ENCODE data around the gene GAP43.

Gene GAP43, protein sequence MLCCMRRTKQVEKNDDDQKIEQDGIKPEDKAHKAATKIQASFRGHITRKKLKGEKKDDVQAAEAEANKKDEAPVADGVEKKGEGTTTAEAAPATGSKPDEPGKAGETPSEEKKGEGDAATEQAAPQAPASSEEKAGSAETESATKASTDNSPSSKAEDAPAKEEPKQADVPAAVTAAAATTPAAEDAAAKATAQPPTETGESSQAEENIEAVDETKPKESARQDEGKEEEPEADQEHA

DNA sequence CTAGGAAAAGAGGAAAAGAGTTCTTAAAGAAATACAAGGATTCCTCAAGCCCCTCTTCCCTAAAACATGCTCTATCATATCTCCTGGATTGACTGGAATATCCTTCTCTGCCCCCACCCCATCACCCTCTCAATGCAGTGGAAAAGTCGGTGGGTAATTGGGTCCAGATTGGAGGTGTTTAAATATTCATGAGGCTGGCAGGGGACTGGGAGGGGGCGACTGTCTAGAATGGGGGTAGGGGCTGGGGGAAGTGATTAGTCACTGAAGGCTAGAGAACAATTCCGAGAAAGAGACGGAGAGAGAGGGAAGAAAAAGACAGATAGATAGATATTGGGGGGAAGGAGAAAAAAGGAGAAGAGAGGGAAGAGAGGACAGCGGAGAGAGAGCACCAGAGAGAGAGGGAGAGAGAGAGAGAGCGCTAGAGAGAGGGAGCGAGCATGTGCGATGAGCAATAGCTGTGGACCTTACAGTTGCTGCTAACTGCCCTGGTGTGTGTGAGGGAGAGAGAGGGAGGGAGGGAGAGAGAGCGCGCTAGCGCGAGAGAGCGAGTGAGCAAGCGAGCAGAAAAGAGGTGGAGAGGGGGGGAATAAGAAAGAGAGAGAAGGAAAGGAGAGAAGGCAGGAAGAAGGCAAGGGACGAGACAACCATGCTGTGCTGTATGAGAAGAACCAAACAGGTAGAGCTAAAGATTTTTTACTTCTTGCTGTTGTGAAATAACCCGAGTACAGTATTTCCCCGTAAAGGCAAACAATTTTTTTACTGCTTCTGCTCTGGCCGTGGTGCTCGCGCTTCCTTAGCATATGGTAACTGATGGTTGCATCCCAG lies at the start of gene GAP43:
Gene GAP43 (plus strand): TSS at position 467 of the 825 bp plus-strand sequence. CDS start 180 bp downstream, at position 647.
- ATAC-seq = no peak

DNA sequence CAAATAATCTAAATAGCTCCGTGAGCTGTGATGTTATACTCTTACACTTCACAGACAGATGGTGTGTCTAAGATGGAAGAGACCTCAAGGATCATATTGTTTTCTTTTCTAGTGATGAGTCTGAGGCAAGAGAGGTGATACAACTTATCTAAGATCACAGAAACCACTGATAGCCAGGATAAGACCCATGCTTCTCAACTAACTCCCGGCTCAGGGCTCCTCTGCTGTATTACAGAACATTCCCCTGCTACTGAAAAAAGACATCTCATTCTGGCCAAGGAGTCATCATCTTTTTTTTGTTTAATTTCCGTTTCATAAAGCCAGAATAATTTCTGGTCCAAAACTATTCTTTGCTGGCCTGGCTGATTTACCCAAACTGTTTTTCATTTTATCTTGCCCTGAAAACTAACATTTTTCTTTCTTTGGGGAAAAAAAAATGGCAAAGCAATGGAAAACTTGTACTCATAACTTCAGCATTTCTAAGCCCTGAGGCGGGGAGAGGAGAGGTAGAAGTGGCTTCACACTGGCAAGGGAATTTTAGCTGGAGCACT lies 46.9 kb upstream of the GAP43 start:
- ATAC-seq = no peak

DNA sequence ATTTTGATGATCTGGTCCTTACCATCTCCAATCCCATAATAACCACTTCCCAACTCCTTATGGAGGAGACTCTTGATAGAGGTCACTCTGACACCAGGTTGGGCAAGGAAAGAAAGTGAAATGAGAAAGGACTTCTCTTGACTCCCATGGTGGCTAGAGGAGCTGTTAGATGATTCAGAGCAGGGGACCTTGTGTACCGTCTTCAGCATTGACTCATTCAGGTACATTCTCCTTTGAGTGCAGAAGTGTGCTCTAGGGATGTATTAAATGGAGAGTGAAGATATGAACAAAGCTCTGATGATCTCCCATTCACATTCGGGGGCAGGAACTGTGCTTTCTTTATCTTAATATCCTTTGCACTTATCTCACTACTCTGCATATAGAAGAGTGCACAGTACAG lies 46.3 kb upstream of the GAP43 start:
- no peak for ATAC-seq

DNA sequence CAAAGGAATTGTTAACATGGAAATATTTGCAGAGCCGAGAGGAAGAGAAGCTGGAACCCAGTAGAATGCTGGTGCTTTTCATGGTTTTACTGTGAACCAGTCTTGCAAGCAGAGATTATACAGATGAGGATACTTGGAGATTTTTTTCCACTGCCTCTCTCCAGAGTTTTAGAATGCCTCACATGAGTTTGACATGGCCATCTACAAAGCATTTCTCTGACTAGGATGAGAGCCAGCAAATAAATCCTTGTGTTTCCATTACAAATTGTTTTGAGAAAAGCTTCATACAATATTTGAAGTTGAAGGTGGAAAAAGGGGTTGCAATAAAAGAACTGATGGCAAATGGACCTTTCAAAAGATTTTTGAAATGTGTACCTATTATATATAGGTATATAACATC lies 45.0 kb upstream of the GAP43 start:
- ATAC-seq = no peak

DNA sequence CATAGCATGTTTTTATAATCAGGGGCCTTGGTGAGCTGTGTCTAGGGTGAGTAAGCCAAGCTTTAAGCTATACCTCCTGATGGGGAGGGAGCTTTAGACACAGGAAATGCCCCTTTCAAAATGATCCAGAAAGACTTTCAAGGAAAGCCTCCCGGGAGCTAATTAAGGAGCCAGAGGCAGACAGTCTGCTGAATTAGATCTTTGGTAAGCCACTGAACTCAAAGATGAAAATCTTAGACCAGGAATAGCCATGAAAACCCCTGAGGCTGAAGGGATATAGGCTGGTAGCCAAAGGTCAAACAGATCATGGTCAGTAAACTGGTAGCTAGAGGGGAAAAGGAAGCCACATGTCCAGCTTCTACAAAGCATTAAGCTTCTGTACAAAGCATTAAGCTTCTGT lies 42.7 kb upstream of the GAP43 start:
- no peak for ATAC-seq

DNA sequence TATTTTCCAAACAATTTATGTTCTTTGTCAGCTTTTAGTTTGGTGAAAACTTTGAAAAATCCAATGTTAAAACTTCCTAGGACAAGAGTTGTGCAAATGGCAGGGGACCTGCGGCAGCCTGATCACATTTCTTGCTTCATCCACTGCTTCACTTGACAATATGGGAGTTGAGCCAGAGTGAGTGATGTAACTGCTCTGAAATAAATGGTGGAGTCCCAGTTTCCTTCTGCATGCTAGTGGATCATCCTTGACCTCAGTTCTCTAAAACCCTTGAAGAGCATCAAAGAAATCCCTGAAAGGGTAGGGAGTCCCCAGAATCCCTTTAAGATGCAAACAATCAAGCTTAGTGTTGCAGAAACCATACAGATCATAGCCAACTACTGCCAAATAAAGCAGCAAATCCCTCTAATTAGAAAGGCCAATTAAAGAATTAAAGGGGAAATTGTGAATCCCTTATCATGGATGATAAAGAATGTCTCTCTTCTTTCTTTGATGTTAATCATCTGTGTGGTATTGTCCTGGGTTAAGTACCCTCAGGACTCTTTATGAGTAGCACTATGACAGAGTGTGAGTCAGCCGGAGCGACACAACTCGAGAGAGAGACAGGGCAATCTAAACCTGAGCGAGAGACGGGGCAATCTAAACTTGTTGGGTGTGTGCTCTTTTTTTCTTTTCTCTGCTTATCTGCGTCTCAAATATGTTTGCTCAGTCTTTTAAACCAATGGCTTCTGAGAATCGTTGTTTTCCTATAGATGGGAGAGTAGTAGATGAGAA lies 41.8 kb upstream of the GAP43 start:
- peak in 1 of 2 donors; percentile 56 for ATAC-seq

DNA sequence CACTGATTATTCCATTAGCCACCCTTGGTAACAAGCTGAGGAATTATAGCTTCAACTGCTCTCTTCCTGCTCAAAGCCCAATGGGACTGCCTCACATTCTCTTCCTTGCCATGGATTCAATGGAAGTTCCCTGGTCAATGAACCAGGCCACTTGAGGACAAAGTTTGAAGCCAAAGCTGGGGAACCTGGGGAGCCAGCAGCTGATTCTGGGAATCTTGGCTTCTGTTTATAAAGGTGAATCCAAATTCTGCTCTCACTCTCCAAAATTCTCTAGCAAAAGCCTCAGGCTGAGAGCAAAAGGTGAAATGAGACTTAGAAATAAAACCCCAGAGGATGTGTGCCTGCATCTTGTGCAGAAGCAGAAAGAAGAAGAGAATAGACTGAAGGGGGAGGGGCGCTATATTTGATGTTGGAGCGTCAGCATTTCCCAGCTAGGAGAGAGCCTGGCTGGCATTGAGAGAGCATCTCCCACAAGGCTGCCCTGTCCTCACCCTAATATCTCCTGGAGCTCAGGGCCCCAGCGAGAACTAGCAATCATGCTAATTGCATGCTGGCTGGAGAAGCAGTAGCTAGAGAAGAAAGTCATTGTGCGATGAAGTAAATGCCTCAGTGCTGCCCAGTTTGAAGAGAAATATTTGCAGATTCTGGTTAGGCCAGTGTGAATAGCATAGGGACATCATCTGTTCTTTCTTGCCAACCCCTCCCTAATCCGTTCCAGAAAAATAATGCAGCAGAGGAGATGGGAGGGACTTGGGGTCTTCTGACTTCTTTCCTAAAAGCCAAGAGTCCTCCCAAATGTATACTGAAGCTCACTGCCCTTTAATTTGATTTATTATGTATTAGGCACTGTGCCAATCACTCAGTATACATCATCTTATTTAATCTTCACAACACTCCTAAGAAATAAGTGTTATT lies 34.9 kb upstream of the GAP43 start:
- no peak for ATAC-seq

DNA sequence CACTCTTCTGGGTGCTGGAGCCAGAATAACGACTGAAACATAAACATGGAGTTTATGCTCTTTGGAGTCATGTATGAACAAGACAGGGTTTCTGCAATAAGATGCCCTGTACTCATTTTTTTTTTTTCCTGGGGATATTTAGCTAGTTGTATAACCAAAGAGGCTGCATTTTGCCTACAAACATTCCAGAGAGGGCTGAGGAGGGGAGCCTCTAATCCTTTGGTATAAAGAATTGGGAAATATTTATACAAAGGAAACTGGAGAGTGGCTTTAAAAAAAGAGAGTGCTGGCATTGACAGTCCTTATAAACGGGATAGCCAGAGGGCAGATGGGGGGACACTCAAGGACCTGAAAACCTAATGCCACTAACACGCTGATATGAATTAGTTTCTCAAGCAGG lies 32.4 kb upstream of the GAP43 start:
- ATAC-seq = no peak

DNA sequence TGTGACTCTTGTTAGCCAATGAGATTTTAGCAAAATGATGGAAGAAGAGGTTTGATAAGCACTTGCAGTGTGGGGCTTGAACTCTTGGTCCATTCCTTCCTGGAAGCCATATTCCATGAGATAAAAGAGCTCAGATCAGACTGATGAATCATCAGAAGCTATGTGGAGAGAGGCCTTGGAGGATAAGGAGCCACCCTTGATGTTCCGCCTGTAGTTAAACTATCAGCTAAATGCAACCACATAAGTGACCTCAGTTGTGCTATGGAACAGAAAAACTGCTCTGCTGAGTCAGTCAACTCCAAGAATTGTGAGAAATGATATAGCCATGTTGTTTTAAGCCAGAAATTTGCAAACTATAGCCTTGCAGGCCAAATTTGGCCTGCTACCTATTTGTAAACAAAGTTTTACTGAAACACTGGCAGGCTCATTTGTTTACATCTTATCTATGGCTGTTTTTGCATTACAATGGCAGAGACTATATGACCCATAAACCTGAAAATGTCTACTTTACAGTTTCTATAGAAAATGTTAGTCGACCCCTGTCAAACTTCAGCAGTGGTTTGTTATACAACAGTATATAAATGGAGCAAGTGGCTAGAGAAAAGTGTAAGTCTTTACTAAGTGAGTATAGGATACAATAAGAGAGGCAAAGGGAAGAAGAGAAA lies 27.6 kb upstream of the GAP43 start:
- ATAC-seq = no peak

DNA sequence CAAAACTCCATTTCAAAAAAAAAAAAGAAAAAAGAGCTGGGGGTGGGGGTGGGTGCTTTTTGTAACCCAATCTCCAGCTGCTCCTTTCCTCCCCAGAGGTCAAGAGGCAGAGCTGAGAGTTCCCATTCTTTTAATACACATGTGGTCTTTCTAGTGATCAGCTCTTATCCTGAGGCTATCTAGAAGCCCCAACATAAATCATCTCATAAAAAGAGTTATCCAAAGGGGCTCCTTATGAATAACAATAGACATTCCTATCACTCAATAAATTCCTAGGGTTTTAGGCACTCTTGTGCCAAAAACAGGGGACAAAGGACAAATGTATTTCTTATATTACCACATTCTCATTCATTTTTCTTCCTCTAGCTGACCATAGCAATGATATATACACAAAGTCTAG lies 25.1 kb upstream of the GAP43 start:
- ATAC-seq = no peak

DNA sequence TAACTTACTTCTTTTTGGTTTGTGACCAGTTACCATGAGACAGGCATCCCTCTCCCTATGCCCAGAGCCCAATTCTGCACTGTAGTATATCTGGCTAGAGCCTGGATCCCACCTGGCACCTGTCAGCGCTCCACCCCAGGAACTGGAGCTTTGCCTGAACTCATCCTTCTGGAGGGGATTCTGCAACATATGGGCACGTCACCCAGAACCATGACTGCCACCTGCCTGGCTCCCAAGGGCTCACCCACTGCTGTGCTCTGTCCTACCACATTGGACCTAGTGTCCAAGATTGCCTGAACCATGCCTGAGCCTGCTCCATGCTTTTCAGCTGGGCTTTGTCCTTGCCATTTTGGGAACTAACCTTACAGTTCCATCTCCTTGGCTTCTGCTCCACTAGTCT lies 21.1 kb upstream of the GAP43 start:
- no peak for ATAC-seq

DNA sequence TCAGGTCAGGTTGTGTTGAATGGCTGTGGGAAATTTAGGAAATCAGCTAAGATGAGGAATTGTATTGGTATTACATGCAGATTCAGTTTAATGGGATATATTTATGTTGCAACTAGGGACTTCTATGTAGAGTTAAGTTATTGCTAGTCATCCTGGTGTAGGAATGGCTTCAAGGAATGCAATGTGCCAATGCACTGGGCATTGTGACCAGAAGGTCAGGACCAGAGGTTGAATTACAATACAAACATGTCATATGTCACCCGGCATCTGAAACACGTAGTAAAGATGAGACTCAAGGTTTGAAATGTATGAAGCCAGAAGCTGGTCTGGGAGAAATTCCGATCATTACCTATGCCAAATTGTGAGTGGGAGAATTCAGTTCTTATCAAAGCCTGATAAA lies 11.7 kb upstream of the GAP43 start:
- ATAC-seq = no peak

DNA sequence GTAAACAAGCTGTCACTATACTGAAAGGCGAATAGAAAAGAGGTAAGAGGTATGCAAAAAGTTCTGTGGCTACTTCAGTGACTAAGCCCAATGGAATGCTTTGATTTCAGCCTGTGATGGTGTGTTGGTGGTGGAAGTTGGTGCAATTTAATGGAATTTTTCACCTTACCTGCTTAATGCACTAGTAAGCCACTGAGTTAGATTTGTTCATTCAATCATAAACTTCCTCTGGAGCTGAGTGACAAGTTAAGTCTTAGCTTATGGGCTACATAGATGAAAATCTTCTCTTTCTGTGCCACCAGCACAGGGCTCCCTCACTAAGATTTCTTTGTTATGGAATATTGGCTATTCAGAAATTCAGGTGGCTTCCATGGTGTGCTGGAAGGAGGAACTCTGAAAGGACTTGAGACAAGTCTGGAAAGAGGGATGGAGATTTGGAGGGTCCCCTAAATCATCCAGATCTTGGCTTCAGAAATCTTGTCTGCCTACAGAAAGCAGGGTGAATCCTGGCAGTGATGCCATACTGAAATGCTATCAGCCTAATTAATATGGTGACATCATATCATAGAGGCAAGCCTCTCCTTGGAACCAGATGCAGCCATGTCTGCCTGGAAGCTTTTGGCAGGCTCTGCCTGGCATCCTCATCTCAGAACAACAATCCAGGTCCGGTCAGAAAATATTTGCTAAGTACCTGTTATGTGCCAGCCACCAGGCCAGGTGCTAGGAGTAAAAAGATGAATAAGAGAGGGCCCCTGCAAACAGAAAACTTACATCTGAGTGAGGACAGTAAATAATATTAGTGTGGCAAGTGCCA lies 8.1 kb upstream of the GAP43 start:
- ATAC-seq = no peak

DNA sequence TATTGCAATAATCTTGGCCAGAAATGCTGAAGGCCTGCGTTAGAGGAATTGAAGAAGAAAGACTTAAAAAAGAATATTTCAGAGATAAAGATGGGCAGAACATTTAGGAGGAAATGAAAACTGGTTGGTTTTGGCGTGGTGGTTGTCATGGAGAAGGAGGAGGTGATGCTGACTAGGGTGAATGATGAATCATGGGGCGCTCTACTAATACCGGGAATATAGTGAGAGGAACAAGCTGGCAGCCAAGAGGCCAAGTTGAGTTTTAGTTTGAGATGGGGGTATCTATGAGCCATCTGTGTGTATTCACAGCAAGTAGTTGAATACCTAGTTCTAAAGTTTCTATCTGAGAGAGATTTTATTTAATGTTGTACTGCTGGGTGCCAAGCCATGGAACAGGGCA lies 6.8 kb upstream of the GAP43 start:
- peak; percentile 37 to 80 for ATAC-seq

DNA sequence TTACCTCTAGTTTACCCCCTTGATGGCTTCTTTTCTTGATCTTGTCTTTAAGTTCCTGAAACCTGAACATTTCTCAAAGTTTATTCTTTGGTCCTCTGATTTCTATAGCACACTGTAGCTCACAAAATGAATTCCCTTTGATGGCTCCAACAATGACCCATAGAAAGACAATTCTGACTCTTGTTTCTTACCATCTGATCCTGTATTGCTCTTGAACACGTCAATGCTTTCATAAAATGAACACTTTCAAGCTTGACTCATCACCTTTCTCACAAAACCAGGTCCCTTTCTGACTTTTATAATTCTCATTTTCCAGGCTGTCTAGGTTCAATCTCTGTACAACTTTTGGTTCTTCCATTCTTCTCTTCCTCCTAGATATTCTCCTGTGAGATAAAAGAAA lies 5.7 kb upstream of the GAP43 start:
- peak in 1 of 2 donors; percentile 39 for ATAC-seq

DNA sequence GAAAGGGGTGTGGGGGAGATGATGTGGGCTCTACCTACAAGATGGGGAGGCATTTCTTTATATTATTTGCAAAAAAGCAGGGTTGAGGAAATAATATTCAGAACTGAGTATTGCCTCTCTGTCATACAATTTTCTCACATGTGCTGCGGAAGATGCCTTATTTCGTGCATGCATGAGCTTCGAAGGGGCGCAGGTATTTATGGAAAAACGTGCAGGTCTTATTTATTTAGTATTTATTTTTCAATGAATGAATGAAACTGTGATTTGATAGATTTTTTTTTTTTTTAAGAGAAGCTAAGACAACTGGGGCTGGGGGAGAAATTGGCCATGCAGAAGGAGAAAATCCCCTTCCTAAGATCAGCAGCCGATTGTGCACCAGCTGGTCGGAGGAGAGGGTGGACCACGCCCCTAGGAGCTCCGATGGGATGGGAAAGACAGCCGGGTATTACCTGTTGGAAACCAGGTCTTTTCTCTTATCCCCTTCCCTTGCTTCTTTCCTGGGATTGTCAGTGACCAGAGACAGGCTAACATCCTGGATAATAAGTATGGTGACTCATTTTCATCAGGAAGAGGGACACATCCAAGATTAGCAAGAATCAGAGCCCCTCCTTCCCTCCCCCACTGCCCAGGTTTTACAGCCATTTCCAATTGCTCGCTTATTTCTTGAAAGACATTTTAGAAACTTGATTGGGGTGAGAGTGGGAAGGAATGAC lies 875 bp downstream of the GAP43 start:
- ATAC-seq = no peak

DNA sequence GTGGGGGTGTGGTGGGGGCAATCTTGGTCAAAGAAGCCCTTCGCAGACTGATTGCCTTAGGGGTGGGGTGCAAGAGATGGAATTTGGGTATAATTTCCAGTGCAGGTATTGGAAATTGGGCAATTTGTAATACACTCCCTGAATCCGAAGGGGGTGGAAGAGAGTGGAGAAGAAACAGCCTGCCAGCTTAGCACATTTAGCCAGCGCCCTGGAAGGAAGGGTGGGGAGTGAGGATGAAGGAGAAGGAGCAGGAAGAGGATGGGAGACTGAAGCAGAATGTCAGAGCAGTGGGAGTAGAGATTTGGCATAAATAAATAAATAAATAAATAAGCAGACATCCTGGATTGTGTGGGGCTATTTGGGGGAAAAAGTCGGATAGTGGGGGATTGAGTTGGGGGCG lies 1.6 kb downstream of the GAP43 start:
- ATAC-seq = no peak

DNA sequence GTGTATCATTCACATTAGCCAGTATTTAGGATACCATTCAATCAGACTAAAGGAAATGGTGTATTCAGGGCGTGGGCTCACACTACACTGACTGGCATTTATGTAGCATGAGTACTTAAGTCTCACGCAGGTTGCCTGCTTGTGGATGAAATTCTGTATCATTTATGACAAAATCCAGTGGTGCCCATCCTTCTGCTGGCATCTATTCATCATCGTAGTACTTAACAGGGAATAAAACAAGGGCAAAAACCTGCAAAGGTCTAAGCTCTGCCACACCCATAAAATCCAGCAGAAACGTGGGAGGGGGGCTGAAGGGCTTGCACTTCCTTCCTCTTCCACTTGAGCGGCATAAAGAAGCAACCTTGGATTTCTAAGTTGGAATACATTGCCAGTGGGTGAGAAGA lies 2.7 kb downstream of the GAP43 start:
- ATAC-seq = no peak

DNA sequence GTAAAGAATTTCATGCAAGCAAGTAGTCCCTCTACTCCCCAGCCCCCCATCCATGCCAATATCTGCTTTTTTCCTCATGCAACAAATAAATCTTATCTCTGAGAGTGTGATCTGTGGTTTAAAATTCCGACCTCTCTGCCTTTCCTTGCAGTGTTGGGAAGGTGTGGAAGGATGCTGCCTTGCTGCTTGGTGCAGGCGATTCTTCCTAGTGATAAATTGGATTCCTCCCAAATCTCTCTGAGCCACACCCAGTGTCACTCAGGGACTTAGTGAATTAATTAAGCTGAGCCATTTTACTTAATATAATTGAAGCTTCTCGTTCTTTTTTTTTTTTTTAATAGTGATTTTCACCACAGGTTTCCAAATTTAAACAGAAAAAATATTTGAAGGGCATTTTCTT lies 3.4 kb downstream of the GAP43 start:
- no peak for ATAC-seq

Measured in activated CD4-positive, CD25-positive, alpha-beta regulatory T cell treated with anti-CD3 and anti-CD28 coated beads, Interleukin-2, amount 50 U/mL, for 24 hours (primary cell).